NT2/D1 (cell line): ENCODE results near the gene SMYD2.

Source experiments
- DNase-seq: peaks from one replicate; pipeline ENCODE4 v3.0.0-alpha.2; 2011; ENCODE audit warnings: low read depth, low spot score
- H3K27me3 ChIP-seq: 2 replicates; pipeline ENCODE4 v1.6.0; 2011; ENCODE audit warnings: mild to moderate bottlenecking; ENCODE audit not compliant: insufficient read length, insufficient read depth
- H3K36me3 ChIP-seq: 2 replicates; pipeline ENCODE4 v1.6.1; 2011; ENCODE audit warnings: mild to moderate bottlenecking, low read length, mixed read lengths; ENCODE audit not compliant: insufficient read depth, insufficient read length
- H3K4me1 ChIP-seq: 2 replicates; pipeline ENCODE4 v1.5.1; 2011; ENCODE audit not compliant: insufficient read depth, insufficient read length
- H3K4me3 ChIP-seq: 2 replicates; pipeline ENCODE4 v1.5.1; 2011; ENCODE audit warnings: low read depth; ENCODE audit not compliant: insufficient read length
- H3K9ac ChIP-seq: 2 replicates; pipeline ENCODE4 v1.6.0; 2011; ENCODE audit warnings: low read depth; ENCODE audit not compliant: insufficient read length
- H3K9me3 ChIP-seq: 2 replicates; pipeline ENCODE4 v1.5.1; 2011; ENCODE audit warnings: mild to moderate bottlenecking, low read length; ENCODE audit not compliant: insufficient read depth
- SUZ12 ChIP-seq: IDR thresholded peaks from 2 replicates; pipeline ENCODE4 v1.6.1; 2011; ENCODE audit not compliant: insufficient read length, insufficient read depth; ENCODE audit errors: extremely low read depth
- YY1 ChIP-seq: IDR thresholded peaks from 2 replicates; pipeline ENCODE4 v1.6.1; 2011; ENCODE audit not compliant: insufficient read length, insufficient read depth
- ZNF274 ChIP-seq: IDR thresholded peaks from 2 replicates; pipeline ENCODE4 v1.6.1; 2011; ENCODE audit warnings: mild to moderate bottlenecking, low read depth, low read length

Gene SMYD2

DNA sequence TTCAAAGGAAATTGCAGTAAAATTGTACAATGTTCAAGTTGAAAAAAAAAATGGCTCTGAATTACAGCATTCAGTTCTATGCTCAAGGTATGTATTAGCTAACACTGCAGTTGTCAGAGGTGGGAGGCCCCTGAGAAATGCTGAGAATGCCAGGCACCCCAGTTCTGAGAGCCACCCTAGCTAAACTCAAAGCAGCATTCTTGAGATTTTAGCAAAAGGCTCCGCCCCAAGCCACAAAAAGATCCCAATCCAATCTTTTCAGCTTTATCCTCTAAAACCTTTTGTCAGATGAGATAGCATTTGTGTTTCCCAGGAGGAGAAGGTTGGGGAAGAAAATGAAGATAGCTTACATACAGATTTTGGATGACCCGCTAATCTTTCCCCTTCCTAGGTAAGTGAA, 68.8 kb downstream of the SMYD2 start:
- Histone ChIP-seq H3K36me3 (peaks cover 63% of the 10 kb centered on the region), H3K9ac (no peak overlapping the region), H3K9me3 (peaks cover 5% of the 10 kb centered on the region; the same call in 1 of the 2 replicates), H3K27me3 (no peaks in the 10 kb centered on the region), H3K4me1 (no peaks in the 10 kb centered on the region), H3K4me3 (no peak overlapping the region)
- TF ChIP-seq SUZ12 (no peak), ZNF274 (no peak), YY1 (no peak)
- peak; percentile 39 for DNase-seq

DNA sequence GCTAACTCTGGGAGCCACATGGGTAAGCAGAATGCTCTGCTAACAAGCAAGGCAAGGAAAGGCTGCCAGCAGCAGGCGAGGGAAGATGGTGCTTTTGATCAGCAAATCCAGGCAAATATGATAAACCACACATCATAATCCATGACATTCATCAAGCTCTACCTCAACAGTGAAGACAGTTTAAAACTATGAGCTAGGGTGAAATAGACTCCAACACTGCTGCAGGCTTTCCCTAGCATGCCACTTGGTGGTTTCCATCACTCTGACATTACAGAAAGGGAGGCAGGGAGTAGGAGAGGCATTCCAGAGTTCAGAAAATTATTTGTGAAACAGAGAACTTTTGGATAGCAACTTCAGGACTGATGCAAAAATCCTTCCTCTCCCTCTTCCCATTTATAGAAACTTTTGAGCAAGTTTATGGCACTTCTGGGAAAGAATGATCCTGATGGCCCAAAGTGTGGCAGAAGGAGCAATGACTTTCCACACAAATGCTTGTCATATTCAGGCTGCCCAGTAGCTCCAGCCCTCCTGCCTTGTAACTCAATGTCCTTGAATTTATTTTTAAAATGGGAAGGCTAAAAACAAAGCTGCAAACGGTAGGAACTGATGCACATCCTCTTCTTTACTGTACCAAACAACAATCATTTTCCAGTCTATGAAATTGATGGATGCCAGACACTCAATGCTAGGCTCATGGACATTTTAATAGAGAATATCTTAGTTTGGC, 70.8 kb downstream of the SMYD2 start:
- no peaks in the 10 kb centered on the region for H3K4me1 ChIP-seq
- no peaks in the 10 kb centered on the region for H3K9me3 ChIP-seq
- DNase-seq, result no peak
- TF ChIP-seq YY1, result no peak
- TF ChIP-seq SUZ12, result no peak
- TF ChIP-seq ZNF274, result no peak
- H3K27me3 ChIP-seq, result no peaks in the 10 kb centered on the region
- peaks cover 72% of the 10 kb centered on the region for H3K36me3 ChIP-seq
- no peak overlapping the region for H3K4me3 ChIP-seq
- no peak overlapping the region for H3K9ac ChIP-seq

DNA sequence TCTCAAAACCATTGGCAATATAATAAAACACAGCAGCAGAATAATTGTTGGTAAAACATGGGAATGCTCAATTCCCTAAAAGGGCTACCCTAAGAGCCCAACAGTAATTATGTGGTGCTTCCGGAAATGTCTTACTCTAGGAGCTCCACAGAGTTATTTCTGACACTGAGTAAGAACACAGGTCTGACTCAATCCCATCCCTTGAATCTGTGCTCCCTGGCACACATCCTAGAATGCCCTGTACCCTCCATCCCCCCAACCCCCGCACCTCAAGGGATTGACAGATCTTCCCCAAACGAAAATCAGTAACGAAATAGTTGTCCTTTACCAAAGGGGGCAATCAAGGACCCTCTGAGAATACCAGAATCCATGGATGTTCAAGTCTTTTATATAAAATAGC, 71.9 kb downstream of the SMYD2 start:
- no peaks in the 10 kb centered on the region for H3K27me3 ChIP-seq
- no peaks in the 10 kb centered on the region for H3K9me3 ChIP-seq
- DNase-seq, result no peak
- H3K4me1 ChIP-seq, result no peaks in the 10 kb centered on the region
- H3K4me3 ChIP-seq, result no peak overlapping the region
- peaks cover 74% of the 10 kb centered on the region for H3K36me3 ChIP-seq
- no peak overlapping the region for H3K9ac ChIP-seq
- TF ChIP-seq SUZ12 (no peak), YY1 (no peak), ZNF274 (no peak)

DNA sequence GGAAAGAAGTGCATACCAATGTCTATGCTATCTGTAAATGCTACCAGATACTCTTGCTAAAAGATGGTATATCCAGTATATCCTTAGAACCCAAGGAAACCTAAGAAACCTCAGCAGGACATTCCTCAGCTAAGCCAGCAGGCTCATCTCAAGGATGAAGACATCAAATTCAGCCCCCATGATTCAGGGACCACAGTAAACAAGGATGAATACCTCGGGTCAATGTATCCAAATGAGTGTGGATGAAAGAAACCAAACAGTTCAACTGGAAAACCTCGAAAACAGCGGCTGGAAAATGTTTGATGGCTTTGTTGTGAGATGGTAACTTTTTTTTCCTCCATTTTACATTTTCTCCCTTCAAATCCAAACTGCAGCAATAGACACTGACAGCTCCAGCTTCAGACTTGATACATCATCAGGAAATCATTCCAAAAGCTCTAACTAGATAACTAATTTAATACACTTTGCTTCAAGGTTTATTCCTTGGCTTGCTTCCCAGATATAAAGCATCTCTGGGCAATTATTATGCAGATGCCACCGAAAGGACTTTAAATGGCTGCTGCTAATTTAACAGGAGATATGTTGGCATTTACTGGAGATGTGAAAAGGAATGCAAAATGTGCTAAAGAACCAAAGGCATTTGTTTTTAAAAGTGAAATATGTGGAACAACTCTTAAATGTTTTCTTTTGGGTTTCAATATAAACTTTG, 73.6 kb downstream of the SMYD2 start:
- peaks cover 79% of the 10 kb centered on the region for H3K36me3 ChIP-seq
- no peak for DNase-seq

DNA sequence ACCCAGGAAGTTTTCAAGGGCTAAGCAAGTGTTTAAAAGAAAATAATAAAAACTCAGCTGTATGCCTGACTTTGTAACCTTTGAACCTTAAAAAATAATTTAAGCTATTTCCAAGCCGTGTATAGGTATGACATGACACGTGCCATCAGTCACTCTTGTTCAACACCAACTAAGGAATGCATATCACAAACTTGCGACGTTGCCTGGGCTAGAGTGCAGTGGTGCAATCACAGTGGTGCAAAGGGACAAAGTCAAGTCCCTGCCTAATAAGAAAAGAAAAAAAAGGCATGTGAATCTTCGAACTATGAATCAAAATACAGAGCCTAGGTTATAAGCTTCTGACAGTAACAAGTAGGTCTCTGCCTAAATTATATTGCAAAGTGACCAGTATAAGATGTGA, 79.2 kb downstream of the SMYD2 start:
- H3K9me3 ChIP-seq, result no peaks in the 10 kb centered on the region
- peaks cover 94% of the 10 kb centered on the region for H3K36me3 ChIP-seq
- TF ChIP-seq ZNF274 (no peak), SUZ12 (no peak), YY1 (no peak)
- no peak overlapping the region for H3K4me3 ChIP-seq
- DNase-seq, result no peak
- H3K27me3 ChIP-seq, result no peaks in the 10 kb centered on the region
- H3K9ac ChIP-seq, result no peak overlapping the region
- H3K4me1 ChIP-seq, result no peaks in the 10 kb centered on the region

More for the DNA sequence above, 73.6 kb downstream of the SMYD2 start:
- no peaks in the 10 kb centered on the region for H3K4me1 ChIP-seq
- H3K4me3 ChIP-seq, result no peak overlapping the region
- no peak for TF ChIP-seq ZNF274
- no peak for TF ChIP-seq SUZ12
- no peak for TF ChIP-seq YY1
- H3K9ac ChIP-seq, result no peak overlapping the region
- no peaks in the 10 kb centered on the region for H3K9me3 ChIP-seq
- H3K27me3 ChIP-seq, result no peaks in the 10 kb centered on the region

DNA sequence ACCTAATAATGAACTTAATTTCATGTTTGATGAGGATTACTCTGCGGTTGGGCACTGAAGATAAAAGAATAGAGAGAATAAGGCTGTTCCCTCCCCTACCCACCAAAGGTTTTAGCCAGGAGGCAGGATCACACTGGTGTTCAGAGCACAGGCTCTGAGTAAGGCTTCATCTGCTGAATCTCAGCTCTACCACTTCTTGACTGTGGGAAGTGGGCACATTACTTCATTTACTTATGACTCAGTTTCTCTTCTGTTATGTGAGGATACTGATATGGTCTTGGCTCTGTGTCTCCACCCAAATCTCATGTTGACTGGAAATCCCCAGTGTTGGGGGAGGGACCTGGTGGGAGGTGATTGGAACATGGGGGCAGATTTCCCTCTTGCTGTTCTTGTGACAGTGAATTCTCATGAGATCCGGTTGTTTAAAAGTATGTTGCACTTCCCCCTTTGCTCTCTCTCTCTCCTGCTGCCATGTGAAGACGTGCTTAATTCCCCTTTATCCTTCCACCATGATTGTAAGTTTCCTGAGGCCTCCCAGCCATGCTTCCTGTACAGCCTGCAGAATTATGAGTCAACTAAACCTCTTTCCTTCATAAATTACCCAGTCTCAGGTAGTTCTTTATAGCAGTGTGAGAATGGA, 79.7 kb downstream of the SMYD2 start:
- Histone ChIP-seq H3K4me1 (no peaks in the 10 kb centered on the region), H3K36me3 (peaks cover 92% of the 10 kb centered on the region), H3K4me3 (no peak overlapping the region), H3K27me3 (no peaks in the 10 kb centered on the region), H3K9me3 (no peaks in the 10 kb centered on the region), H3K9ac (no peak overlapping the region)
- no peak for DNase-seq
- no peak for TF ChIP-seq ZNF274
- TF ChIP-seq YY1, result no peak
- TF ChIP-seq SUZ12, result no peak

DNA sequence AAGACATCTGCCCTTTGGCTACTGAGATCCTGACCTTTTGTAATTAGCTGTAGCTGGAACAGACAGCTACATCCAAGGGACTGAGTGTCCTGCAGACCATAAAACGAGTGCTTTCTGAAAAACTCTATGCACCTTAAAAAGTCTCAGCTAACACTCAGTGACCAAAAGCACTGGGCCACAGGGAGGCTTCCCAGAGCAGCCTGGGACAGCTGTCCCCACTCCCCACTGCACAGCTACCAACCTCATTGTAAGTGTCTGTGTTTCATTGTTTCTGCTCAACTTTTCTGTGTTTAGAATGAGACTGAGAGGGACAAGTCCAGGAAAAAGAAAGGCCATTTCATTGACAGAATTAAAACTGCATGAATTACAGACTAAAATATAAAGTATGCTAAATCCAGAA, 80.7 kb downstream of the SMYD2 start:
- TF ChIP-seq SUZ12 (no peak), ZNF274 (no peak), YY1 (no peak)
- Histone ChIP-seq H3K9ac (no peak overlapping the region), H3K27me3 (no peaks in the 10 kb centered on the region), H3K4me3 (no peak overlapping the region), H3K36me3 (peaks cover 88% of the 10 kb centered on the region), H3K9me3 (no peaks in the 10 kb centered on the region), H3K4me1 (no peaks in the 10 kb centered on the region)
- no peak for DNase-seq
